GM21515 (cell line): ENCODE results near the gene TRDN.

Source experiments
- ATAC-seq: cut with Tn5 transposase; IDR thresholded peaks from one replicate; pipeline ENCODE4 v1.9.1; 2021; ENCODE audit not compliant: unreplicated experiment

The TRDN gene

GRCh38 chr6:123636782-123637181 is at the start of gene TRDN:
Gene TRDN (minus strand): TSS chr6:123636950. CDS start chr6:123636775, 175 bp downstream.
- no peak for ATAC-seq

GRCh38 chr6:123681957-123682462 is 45.3 kb upstream of the TRDN start:
- ATAC-seq: no peak

- ATAC-seq: no peak
Observed at GRCh38 chr6:123677897-123678296, 41.1 kb upstream of the TRDN start.

GRCh38 chr6:123676793-123677192 is 40.0 kb upstream of the TRDN start:
- no peak for ATAC-seq

GRCh38 chr6:123668965-123669591 is 32.3 kb upstream of the TRDN start:
- ATAC-seq: no peak

- no peak for ATAC-seq
Observed at GRCh38 chr6:123668063-123668462, 31.3 kb upstream of the TRDN start.

GRCh38 chr6:123663436-123663835 is 26.7 kb upstream of the TRDN start:
- no peak for ATAC-seq

GRCh38 chr6:123662757-123663156 is 26.0 kb upstream of the TRDN start:
- ATAC-seq: no peak

- no peak for ATAC-seq
Observed at GRCh38 chr6:123661105-123661891, 24.5 kb upstream of the TRDN start.

- no peak for ATAC-seq
Observed at GRCh38 chr6:123659960-123660748, 23.4 kb upstream of the TRDN start.

- ATAC-seq: no peak
Observed at GRCh38 chr6:123658848-123659247, 22.1 kb upstream of the TRDN start.

GRCh38 chr6:123655521-123656306 is 19.0 kb upstream of the TRDN start:
- ATAC-seq: peak; percentile 77

- no peak for ATAC-seq
Observed at GRCh38 chr6:123648723-123649122, 12.0 kb upstream of the TRDN start.

- no peak for ATAC-seq
Observed at GRCh38 chr6:123648020-123648580, 11.3 kb upstream of the TRDN start.

GRCh38 chr6:123641497-123641896 is 4.7 kb upstream of the TRDN start:
- no peak for ATAC-seq

- no peak for ATAC-seq
Observed at GRCh38 chr6:123640567-123641187, 3.9 kb upstream of the TRDN start.

GRCh38 chr6:123638865-123639264 is 2.1 kb upstream of the TRDN start:
- no peak for ATAC-seq

- ATAC-seq: no peak
Observed at GRCh38 chr6:123636282-123636681, 468 bp downstream of the TRDN start.

- no peak for ATAC-seq
Observed at GRCh38 chr6:123635567-123635966, 1.2 kb downstream of the TRDN start.

- ATAC-seq: no peak
Observed at GRCh38 chr6:123635144-123635543, 1.6 kb downstream of the TRDN start.
